ENCODE data around the gene RNU5B-1. TPM values are rescaled to one million over a fixed set of nuclear protein-coding genes. Genes with fewer than 3 reads are reported as not detected.

RNU5B-1 gene
- polyA plus RNA-seq, 1 of the 3 experiments (the other 2 are of a cell fraction): not detected

DNA sequence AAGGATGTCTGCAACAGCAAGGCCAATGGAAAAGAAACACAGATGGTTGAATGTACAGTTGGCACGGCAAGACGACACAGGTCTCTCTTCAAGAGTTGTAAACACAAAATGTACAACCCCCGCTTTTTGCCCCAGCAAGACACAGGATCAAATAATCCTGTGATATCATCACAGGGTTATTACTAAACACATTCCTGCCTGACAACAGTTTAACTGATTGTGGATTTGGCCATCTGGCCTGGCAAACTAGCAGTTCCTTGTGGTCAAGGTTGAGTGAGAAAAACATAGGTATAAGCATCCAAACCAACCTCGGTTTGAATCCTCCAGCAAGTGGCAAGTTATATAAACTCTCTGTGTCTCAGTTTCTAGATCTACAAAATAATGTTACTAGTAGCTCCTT lies 41.2 kb upstream of the RNU5B-1 start:
- ChIA-PET POLR2A (interaction anchor here (1.2 kb wide), 1 partner anchor 23 kb away, joined by 4 read pairs; the partner anchor contains the start of gene PARP16), CTCF (interaction anchor here (1.0 to 2.5 kb wide), 2 partner anchors 7 to 74 kb away, joined by 3 to 13 read pairs; no protein-coding TSS in a partner anchor)
- H3K4me3 ChIP-seq (ENCODE audit: low read depth in 2 of 2, low read length in 1 of 2): no peak overlapping the region
- TF ChIP-seq ELF1 (IDR thresholded peaks at IDR 0.05) (no peak), FOXJ3 (CRISPR knock-in tag; IDR thresholded peaks at IDR 0.05) (no peak), TEAD4 (IDR thresholded peaks at IDR 0.05; ENCODE audit: borderline replicate concordance, insufficient read depth) (no peak), PBX3 (IDR thresholded peaks at IDR 0.05) (no peak), MEF2A (IDR thresholded peaks at IDR 0.05; ENCODE audit: borderline replicate concordance, low read depth) (no peak), TCF12 (IDR thresholded peaks at IDR 0.05) (no peak), RXRA (IDR thresholded peaks at IDR 0.05; ENCODE audit: borderline replicate concordance, low read depth) (no peak), CHD2 (IDR thresholded peaks at IDR 0.05; ENCODE audit: low read length, partially characterized antibody) (no peak), IRF3 (IDR thresholded peaks at IDR 0.05; ENCODE audit: low read depth, low read length) (no peak), RFX5 (IDR thresholded peaks at IDR 0.05; ENCODE audit: low read length) (no peak), USF2 (IDR thresholded peaks at IDR 0.05; ENCODE audit: borderline replicate concordance, low read depth, low read length) (no peak), TAF1 (IDR thresholded peaks at IDR 0.05; ENCODE audit: borderline replicate concordance, low read depth, low read length) (no peak), MXI1 (IDR thresholded peaks at IDR 0.05; ENCODE audit: low read depth, low read length) (no peak), YY1 (IDR thresholded peaks at IDR 0.05; ENCODE audit: low read depth) (no peak), RCOR1 (IDR thresholded peaks at IDR 0.05; ENCODE audit: low read length) (no peak), POLR2AphosphoS5 (IDR thresholded peaks at IDR 0.05; ENCODE audit: low read depth, low read length) (no peak)
- TF ChIP-seq, protein P1, sequence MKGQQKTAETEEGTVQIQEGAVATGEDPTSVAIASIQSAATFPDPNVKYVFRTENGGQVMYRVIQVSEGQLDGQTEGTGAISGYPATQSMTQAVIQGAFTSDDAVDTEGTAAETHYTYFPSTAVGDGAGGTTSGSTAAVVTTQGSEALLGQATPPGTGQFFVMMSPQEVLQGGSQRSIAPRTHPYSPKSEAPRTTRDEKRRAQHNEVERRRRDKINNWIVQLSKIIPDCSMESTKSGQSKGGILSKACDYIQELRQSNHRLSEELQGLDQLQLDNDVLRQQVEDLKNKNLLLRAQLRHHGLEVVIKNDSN (IDR thresholded peaks at IDR 0.05; ENCODE audit: borderline replicate concordance, low read depth): no peak
- no peaks in the 10 kb centered on the region; a peak in 1 of 4 replicates for H3K4me1 ChIP-seq (ENCODE audit: control insufficient read depth in 1 of 2, insufficient read depth in 2 of 2, low read depth in 1 of 2, low read length in 1 of 2)
- WGBS (ENCODE audit: low lambda C conversion rate): 98% methylated on average over 4 of the region's 4 CpGs
- peaks cover 0 to 30% of the 10 kb centered on the region in 2 experiments for H3K36me3 ChIP-seq (replicated peaks in 1 of 2; ENCODE audit: control insufficient read depth in 1 of 2, insufficient read depth in 2 of 2, low read length in 1 of 2)
- H3K79me2 ChIP-seq (ENCODE audit: insufficient read depth): no peaks in the 10 kb centered on the region
- no peak overlapping the region for H3K9ac ChIP-seq
- H2AFZ ChIP-seq (ENCODE audit: low read depth): no peak overlapping the region
- no peaks in the 10 kb centered on the region for H3K9me3 ChIP-seq
- no peaks in the 10 kb centered on the region for H3K27me3 ChIP-seq (ENCODE audit: insufficient read depth)
- no peak for DNase-seq
- H3F3A ChIP-seq (replicated peaks; ENCODE audit: insufficient read depth): no peaks in the 10 kb centered on the region
- H3K27ac ChIP-seq (ENCODE audit: low read depth in 2 of 2, low read length in 1 of 2): no peak overlapping the region
- H3K4me2 ChIP-seq: no peak overlapping the region
- H3K9me2 ChIP-seq: no peaks in the 10 kb centered on the region
- H4K20me1 ChIP-seq (ENCODE audit: insufficient read depth): no peaks in the 10 kb centered on the region

All from SK-N-SH (cell line).